K562 (cell line): Measurements from ENCODE around the gene CDR2L. TPM values are rescaled to one million over a fixed set of nuclear protein-coding genes. Genes with fewer than 3 reads are reported as not detected.

Experiments used
- ADNP ChIP-seq: fragments of 200-800 bp; sonication (Bioruptor generic); IDR thresholded peaks from 2 replicates; pipeline ENCODE4 v1.6.1; 2016; ENCODE audit warnings: missing genetic modification characterization, missing compliant biosample characterization
- BRF1 ChIP-seq: IDR thresholded peaks from 3 replicates; pipeline ENCODE4 v1.6.1; 2011; ENCODE audit warnings: borderline replicate concordance, mild to moderate bottlenecking; ENCODE audit not compliant: insufficient read length; ENCODE audit errors: extremely low read depth
- CEBPG ChIP-seq, 3 experiments: fragments of 200-800 bp in 1 of 3; sonication (Bioruptor generic) in 1 of 3; sonication (generic) in 1 of 3; formaldehyde crosslinking in 1 of 3; IDR thresholded peaks in 2 of 3; conservative IDR thresholded peaks in 1 of 3; 2 replicates each; pipeline versions ENCODE4 v1.6.1 to v1.8.0; 2016 to 2022; ENCODE audit warnings: missing compliant biosample characterization in 2 of 3, missing genetic modification characterization in 2 of 3, mild to moderate bottlenecking in 1 of 3, missing genetic modification reagents in 1 of 3
- FUS ChIP-seq: fragments of 200-400 bp; formaldehyde crosslinking; optimal IDR thresholded peaks from 2 replicates; pipeline ENCODE3; 2017; ENCODE audit warnings: low read depth, low read length
- GABPB1 ChIP-seq: sonication (generic); formaldehyde crosslinking; IDR thresholded peaks from 2 replicates; pipeline ENCODE4 v1.8.0; 2022; ENCODE audit warnings: mild to moderate bottlenecking, missing genetic modification reagents
- GTF2A2 ChIP-seq: IDR thresholded peaks from 2 replicates; pipeline ENCODE4 v1.6.1; 2016; ENCODE audit warnings: mild to moderate bottlenecking, missing genetic modification characterization, missing compliant biosample characterization
- HCFC1 ChIP-seq: IDR thresholded peaks from 2 replicates; pipeline ENCODE4 v1.6.1; 2012; ENCODE audit warnings: low read depth, low read length, improper control_type of control experiment
- HDAC1 ChIP-seq, 2 experiments: fragments of 450-650 bp; IDR thresholded peaks; 2 replicates each; pipeline ENCODE4 v1.6.1; 2016 to 2017; ENCODE audit warnings: inconsistent platforms in 1 of 2, mild to moderate bottlenecking in 1 of 2, moderate library complexity in 1 of 2
- IRF2 ChIP-seq: sonication (generic); formaldehyde crosslinking; IDR thresholded peaks from 2 replicates; pipeline ENCODE4 v1.8.1; 2022; ENCODE audit warnings: mild to moderate bottlenecking, missing genetic modification reagents
- NR2C1 ChIP-seq, 2 experiments: fragments of 450-650 bp; IDR thresholded peaks; 2 replicates each; pipeline ENCODE4 v1.6.1; 2017; ENCODE audit warnings: mild to moderate bottlenecking in 2 of 2, antibody characterized with exemption in 1 of 2, inconsistent platforms in 1 of 2, missing compliant biosample characterization in 1 of 2, missing genetic modification characterization in 1 of 2
- PTRF ChIP-seq: fragments of 450-650 bp; IDR thresholded peaks from 2 replicates; pipeline ENCODE4 v1.6.1; 2016; ENCODE audit warnings: mild to moderate bottlenecking, missing genetic modification characterization, missing compliant biosample characterization
- RAD51 ChIP-seq: fragments of 450-650 bp; IDR thresholded peaks from 2 replicates; pipeline ENCODE4 v1.7.1; 2016; ENCODE audit warnings: low read depth, mild to moderate bottlenecking, borderline replicate concordance
- SETDB1 ChIP-seq: IDR thresholded peaks from one replicate; pipeline ENCODE4 v1.6.1; 2012; ENCODE audit warnings: low read length, control low read depth, inconsistent platforms
- SMAD2 ChIP-seq: fragments of 150-350 bp; IDR thresholded peaks from 2 replicates; pipeline ENCODE4 v1.6.1; 2014; ENCODE audit warnings: low read depth, mild to moderate bottlenecking, low read length
- ZBTB7A ChIP-seq: IDR thresholded peaks from 2 replicates; pipeline ENCODE4 v1.6.1; 2011; ENCODE audit warnings: low read depth, mild to moderate bottlenecking, low read length, moderate library complexity, borderline replicate concordance; ENCODE audit not compliant: control insufficient read depth
- ZNF3 ChIP-seq: fragments of 250-450 bp; sonication (Bioruptor Pico); IDR thresholded peaks from 2 replicates; pipeline ENCODE4 v1.5.0; 2021; ENCODE audit warnings: mild to moderate bottlenecking, moderate library complexity
- ZNF584 ChIP-seq: fragments of 200-800 bp; sonication (Bioruptor generic); IDR thresholded peaks from 2 replicates; pipeline ENCODE4 v1.6.1; 2016; ENCODE audit warnings: low read depth, mild to moderate bottlenecking, missing genetic modification characterization, missing compliant biosample characterization
- ZNF696 ChIP-seq: fragments of 250-450 bp; sonication (Bioruptor Pico); conservative IDR thresholded peaks from 2 replicates; pipeline ENCODE4 v1.4.0; 2020; ENCODE audit warnings: mild to moderate bottlenecking, moderate library complexity
- polyA plus RNA-seq, 8 experiments: library from polyadenylated mRNA; depleted of rRNA in 4 of 8; stranded (reverse) in 5 of 8; unstranded in 3 of 8; fragments of >200 nt; fragmentation: Nextera tagmentation in 2 of 8; fragmentation: Illumina TruSeq in 1 of 8; extraction: Ambion mirVana in 2 of 8; extraction: Trizol in 1 of 8; gene quantifications; 2 replicates each; pipeline versions ENCODE4 v1.2.1 to v1.2.3, GENCODE V29; 2011 to 2014; ENCODE audit warnings: inconsistent platforms in 1 of 8, missing spikeins in 1 of 8
- total RNA-seq, 7 experiments: library from RNA; depleted of rRNA in 6 of 7; stranded (reverse); fragments of >200 nt in 6 of 7; fragmentation: Illumina TruSeq in 2 of 7; extraction: Trizol in 2 of 7; gene quantifications; 2 replicates each; pipeline versions ENCODE4 v1.2.1 to v1.2.3, GENCODE V29; 2011 to 2021; ENCODE audit warnings: low replicate concordance in 1 of 7
- TF ChIP-seq, protein P1 (sequence below): sonication (generic); formaldehyde crosslinking; IDR thresholded peaks from 2 replicates; pipeline ENCODE4 v1.8.1; 2023; ENCODE audit warnings: mild to moderate bottlenecking, missing genetic modification reagents
- TF ChIP-seq, protein P2 (sequence below): fragments of 200-800 bp; sonication (Bioruptor generic); IDR thresholded peaks from 2 replicates; pipeline ENCODE4 v1.6.1; 2017; ENCODE audit warnings: missing genetic modification characterization, missing compliant biosample characterization
- TF ChIP-seq, protein P3 (sequence below): fragments of 450-650 bp; IDR thresholded peaks from 2 replicates; pipeline ENCODE4 v1.6.1; 2016; ENCODE audit warnings: missing biosample characterization, missing genetic modification characterization
- TF ChIP-seq, protein P4 (sequence below): fragments of 450-650 bp; formaldehyde crosslinking; IDR thresholded peaks from 2 replicates; pipeline ENCODE4 v1.4.0; 2022; ENCODE audit warnings: mild to moderate bottlenecking, moderate library complexity

The CDR2L gene
- total and polyA plus RNA-seq, 9 of the 15 experiments (the other 6 are each of a cell fraction or from before 2014, with no cell fraction given): 2.7 to 16.0 (median 7.3) TPM

DNA sequence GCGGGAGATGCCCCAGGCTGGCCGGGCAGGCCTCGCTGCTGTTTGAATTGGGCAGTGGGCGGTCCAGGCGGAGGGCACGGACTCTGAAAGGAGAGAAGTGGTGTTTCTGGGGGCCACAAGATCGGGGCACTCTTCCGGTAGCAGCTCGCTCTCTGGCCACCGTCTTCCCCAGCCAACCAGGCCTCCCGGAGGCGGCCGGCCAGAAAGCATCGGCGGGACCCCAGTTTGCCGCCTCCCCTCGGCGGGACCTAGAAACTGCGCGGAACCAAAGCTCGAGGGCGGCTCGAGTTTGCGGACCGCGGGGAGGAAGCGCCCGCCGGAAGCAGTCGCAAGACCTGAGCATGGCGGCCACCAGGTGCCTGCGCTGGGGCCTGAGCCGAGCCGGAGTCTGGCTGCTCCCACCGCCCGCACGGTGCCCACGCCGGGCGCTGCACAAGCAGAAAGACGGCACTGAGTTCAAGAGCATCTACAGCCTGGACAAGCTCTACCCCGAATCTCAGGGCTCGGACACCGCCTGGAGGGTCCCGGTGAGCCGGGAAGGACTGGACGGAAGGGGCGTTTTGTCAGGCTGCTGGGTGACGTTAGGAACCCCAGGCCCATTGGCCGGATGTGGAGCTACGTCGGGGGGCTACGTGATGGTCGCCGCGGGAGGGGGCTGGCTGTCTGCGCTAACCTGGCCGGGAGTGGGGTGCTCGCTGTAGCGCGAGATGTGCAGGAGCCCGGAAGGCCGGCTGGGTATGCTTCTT is 25.1 kb downstream of the CDR2L start, which contains the start of gene MRPL58 (continued):
- TF ChIP-seq ZNF584 (CRISPR knock-in tag) (no peak), GTF2A2 (tag) (0 out of 2 replicates have a peak, but pooled peaks have one; percentile 51), HCFC1 (peak; percentile 86), ZNF3 (CRISPR knock-in tag) (no peak), SETDB1 (no peak), BRF1 (no peak), IRF2 (CRISPR knock-in tag) (no peak), PTRF (tag) (no peak), ADNP (no peak), ZNF696 (CRISPR knock-in tag) (no peak), GABPB1 (CRISPR knock-in tag) (peak; percentile 99), RAD51 (no peak), HDAC1 (IDR thresholded peaks at IDR 0.05) (peak in 1 of 2 experiments; percentile 85; a peak in 2 of 4 replicates), SMAD2 (no peak), ZBTB7A (peak; percentile 69; the same call in 1 of the 2 replicates), NR2C1 (IDR thresholded peaks at IDR 0.05) (peak; percentile 81), NR2C1 (tag; IDR thresholded peaks at IDR 0.05) (peak; percentile 93), FUS (no peak), CEBPG (CRISPR knock-in tag; IDR thresholded peaks at IDR 0.05) (peak; percentile 44; the same call in 1 of the 2 replicates), CEBPG (tag; conservative IDR thresholded peaks at IDR 0.05 in 1 of 2, IDR thresholded peaks at IDR 0.05 in 1 of 2) (no peak)
- TF ChIP-seq, protein P1, sequence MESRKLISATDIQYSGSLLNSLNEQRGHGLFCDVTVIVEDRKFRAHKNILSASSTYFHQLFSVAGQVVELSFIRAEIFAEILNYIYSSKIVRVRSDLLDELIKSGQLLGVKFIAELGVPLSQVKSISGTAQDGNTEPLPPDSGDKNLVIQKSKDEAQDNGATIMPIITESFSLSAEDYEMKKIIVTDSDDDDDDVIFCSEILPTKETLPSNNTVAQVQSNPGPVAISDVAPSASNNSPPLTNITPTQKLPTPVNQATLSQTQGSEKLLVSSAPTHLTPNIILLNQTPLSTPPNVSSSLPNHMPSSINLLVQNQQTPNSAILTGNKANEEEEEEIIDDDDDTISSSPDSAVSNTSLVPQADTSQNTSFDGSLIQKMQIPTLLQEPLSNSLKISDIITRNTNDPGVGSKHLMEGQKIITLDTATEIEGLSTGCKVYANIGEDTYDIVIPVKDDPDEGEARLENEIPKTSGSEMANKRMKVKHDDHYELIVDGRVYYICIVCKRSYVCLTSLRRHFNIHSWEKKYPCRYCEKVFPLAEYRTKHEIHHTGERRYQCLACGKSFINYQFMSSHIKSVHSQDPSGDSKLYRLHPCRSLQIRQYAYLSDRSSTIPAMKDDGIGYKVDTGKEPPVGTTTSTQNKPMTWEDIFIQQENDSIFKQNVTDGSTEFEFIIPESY (CRISPR knock-in tag): peak; percentile 59
- TF ChIP-seq, protein P2, sequence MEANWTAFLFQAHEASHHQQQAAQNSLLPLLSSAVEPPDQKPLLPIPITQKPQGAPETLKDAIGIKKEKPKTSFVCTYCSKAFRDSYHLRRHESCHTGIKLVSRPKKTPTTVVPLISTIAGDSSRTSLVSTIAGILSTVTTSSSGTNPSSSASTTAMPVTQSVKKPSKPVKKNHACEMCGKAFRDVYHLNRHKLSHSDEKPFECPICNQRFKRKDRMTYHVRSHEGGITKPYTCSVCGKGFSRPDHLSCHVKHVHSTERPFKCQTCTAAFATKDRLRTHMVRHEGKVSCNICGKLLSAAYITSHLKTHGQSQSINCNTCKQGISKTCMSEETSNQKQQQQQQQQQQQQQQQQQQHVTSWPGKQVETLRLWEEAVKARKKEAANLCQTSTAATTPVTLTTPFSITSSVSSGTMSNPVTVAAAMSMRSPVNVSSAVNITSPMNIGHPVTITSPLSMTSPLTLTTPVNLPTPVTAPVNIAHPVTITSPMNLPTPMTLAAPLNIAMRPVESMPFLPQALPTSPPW (CRISPR knock-in tag): peak; percentile 58
- TF ChIP-seq, protein P3, sequence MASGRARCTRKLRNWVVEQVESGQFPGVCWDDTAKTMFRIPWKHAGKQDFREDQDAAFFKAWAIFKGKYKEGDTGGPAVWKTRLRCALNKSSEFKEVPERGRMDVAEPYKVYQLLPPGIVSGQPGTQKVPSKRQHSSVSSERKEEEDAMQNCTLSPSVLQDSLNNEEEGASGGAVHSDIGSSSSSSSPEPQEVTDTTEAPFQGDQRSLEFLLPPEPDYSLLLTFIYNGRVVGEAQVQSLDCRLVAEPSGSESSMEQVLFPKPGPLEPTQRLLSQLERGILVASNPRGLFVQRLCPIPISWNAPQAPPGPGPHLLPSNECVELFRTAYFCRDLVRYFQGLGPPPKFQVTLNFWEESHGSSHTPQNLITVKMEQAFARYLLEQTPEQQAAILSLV (tag): no peak
- TF ChIP-seq, protein P4, sequence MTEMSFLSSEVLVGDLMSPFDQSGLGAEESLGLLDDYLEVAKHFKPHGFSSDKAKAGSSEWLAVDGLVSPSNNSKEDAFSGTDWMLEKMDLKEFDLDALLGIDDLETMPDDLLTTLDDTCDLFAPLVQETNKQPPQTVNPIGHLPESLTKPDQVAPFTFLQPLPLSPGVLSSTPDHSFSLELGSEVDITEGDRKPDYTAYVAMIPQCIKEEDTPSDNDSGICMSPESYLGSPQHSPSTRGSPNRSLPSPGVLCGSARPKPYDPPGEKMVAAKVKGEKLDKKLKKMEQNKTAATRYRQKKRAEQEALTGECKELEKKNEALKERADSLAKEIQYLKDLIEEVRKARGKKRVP (CRISPR knock-in tag): 0 out of 2 replicates have a peak, but pooled peaks have one; percentile 37
